ENCODE measurements around the gene S100A8.

DNA sequence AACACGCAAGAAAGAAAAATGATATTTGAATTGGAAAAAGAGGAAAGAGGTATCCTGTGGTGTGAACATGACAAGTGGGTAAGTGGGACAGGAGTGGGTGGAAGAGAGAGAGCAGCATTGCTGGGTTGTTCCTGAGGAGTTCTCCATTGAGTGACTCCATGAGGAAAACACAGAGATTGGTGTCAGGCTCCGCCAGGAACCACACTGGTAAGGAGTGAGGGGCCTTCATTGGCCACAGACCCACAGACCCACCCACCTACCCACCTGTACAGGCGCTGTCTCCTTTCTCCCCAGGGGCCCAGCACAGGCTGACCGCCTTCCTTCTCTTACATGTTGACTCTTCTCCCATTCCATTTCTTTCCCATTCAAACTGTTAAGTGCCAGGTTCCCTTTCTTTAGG, 46.4 kb upstream of the S100A8 start:
- TF ChIP-seq, protein P1, sequence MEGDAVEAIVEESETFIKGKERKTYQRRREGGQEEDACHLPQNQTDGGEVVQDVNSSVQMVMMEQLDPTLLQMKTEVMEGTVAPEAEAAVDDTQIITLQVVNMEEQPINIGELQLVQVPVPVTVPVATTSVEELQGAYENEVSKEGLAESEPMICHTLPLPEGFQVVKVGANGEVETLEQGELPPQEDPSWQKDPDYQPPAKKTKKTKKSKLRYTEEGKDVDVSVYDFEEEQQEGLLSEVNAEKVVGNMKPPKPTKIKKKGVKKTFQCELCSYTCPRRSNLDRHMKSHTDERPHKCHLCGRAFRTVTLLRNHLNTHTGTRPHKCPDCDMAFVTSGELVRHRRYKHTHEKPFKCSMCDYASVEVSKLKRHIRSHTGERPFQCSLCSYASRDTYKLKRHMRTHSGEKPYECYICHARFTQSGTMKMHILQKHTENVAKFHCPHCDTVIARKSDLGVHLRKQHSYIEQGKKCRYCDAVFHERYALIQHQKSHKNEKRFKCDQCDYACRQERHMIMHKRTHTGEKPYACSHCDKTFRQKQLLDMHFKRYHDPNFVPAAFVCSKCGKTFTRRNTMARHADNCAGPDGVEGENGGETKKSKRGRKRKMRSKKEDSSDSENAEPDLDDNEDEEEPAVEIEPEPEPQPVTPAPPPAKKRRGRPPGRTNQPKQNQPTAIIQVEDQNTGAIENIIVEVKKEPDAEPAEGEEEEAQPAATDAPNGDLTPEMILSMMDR (conservative IDR thresholded peaks at IDR 0.05; ENCODE audit: low read depth, low read length) = no peak
- TF ChIP-seq EZH2 (IDR thresholded peaks at IDR 0.05; ENCODE audit: borderline replicate concordance, low read depth, low read length, poor library complexity, severe bottlenecking) = no peak
